H1 (cell line): ENCODE results near the gene ST8SIA4. TPM values are rescaled to one million over a fixed set of nuclear protein-coding genes. Genes with fewer than 3 reads are reported as not detected.

Source experiments
- CTBP2 ChIP-seq: IDR thresholded peaks from 2 replicates; pipeline ENCODE4 v1.7.0; 2011; ENCODE audit warnings: borderline replicate concordance, mild to moderate bottlenecking, moderate library complexity, mixed read lengths, low read length; ENCODE audit not compliant: insufficient read depth, insufficient read length
- PHF8 ChIP-seq: fragments of 200-600 bp; sonication (generic); conservative IDR thresholded peaks from 2 replicates; pipeline ENCODE4 v1.7.1; 2012; ENCODE audit warnings: low read depth, mild to moderate bottlenecking, inconsistent platforms, low read length, moderate library complexity
- SAP30 ChIP-seq: fragments of 300-600 bp; sonication (generic); IDR thresholded peaks from 2 replicates; pipeline ENCODE4 v1.7.1; 2012; ENCODE audit warnings: low read length, moderate library complexity, mild to moderate bottlenecking, inconsistent platforms; ENCODE audit not compliant: insufficient read depth, insufficient replicate concordance
- TAF7 ChIP-seq: optimal IDR thresholded peaks from 2 replicates; pipeline ENCODE3; 2011; ENCODE audit warnings: low read depth, mild to moderate bottlenecking, inconsistent platforms, low read length, moderate library complexity, borderline replicate concordance
- polyA plus RNA-seq, 7 experiments: library from polyadenylated mRNA; depleted of rRNA in 3 of 7; stranded (reverse) in 5 of 7; unstranded in 2 of 7; fragments of >200 nt in 5 of 7; fragments of 200-250 nt in 2 of 7; gene quantifications; 1 replicate in 5 of 7; 2 replicates in 1 of 7; 4 replicates in 1 of 7; pipeline versions ENCODE4 v1.2.1 to v1.2.3, GENCODE V29; 2011 to 2013; ENCODE audit warnings: missing spikeins in 2 of 7, mixed read lengths in 2 of 7
- total RNA-seq: library from RNA; stranded (reverse); fragmentation: NEBNext Ultra II Directional; extraction: Animal tissue kit (Norgen Biotek cat#: 25700); gene quantifications from 2 replicates; pipeline ENCODE4 v1.2.1, GENCODE V29; 2021
- TF ChIP-seq, protein P1 (sequence below): IDR thresholded peaks from 2 replicates; pipeline ENCODE4 v1.6.1; 2012; ENCODE audit warnings: inconsistent platforms

ST8SIA4 gene
- total and polyA plus RNA-seq, 2 of the 8 experiments (the other 6 are each of a cell fraction or from before 2014, with no cell fraction given): 0.08 to 0.50 TPM

DNA sequence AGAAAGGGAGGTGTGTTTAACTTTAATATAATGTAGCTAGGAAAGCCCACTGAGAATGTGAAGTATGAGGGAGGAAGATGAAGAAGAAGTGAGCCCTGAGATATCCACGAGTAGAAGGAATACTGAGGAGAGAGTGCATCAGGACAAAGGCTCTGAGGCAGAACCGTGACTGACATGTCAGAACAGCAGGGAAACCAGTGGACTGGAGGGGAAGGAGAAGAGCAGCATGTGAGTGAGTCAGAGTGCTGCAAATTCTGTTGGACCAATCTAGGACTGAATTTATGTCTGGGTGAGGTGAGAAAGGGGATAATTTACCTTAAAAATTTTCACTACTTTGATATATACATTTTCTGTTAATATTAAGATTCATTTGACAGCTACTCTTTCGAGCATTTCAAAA is 110.3 kb downstream of the ST8SIA4 start (continued):
- TF ChIP-seq PHF8: no peak
- no peak for TF ChIP-seq SAP30
- TF ChIP-seq, protein P1, sequence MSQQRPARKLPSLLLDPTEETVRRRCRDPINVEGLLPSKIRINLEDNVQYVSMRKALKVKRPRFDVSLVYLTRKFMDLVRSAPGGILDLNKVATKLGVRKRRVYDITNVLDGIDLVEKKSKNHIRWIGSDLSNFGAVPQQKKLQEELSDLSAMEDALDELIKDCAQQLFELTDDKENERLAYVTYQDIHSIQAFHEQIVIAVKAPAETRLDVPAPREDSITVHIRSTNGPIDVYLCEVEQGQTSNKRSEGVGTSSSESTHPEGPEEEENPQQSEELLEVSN: no peak
- TF ChIP-seq TAF7: no peak
- TF ChIP-seq CTBP2: no peak
